AG09319 (cell line): ENCODE results near the gene CTSF.
A peak's percentile ranks its signal among the peaks of the same experiment; 100 is the strongest.
"Not testable (repeated sequence)": the region's sequence is repeated elsewhere in the genome, so short reads cannot be mapped to it uniquely, and the experiment has no call there.

Experiments used
- DNase-seq: peaks from one replicate; pipeline ENCODE4 v3.0.0-alpha.2; 2010; ENCODE audit warnings: low read depth; ENCODE audit errors: extremely low read depth
- CTCF ChIP-seq: IDR thresholded peaks from 2 replicates; pipeline ENCODE4 v1.5.1; 2011; ENCODE audit warnings: low read depth, mild to moderate bottlenecking, inconsistent platforms, low read length, moderate library complexity

The CTSF gene

GRCh38 chr11:66548041-66548440 lies 20.4 kb downstream of the CTSF start:
- no peak for TF ChIP-seq CTCF
- no peak for DNase-seq

GRCh38 chr11:66547662-66548009 lies 20.8 kb downstream of the CTSF start:
- TF ChIP-seq CTCF = no peak
- no peak for DNase-seq

GRCh38 chr11:66546966-66547661 lies 21.3 kb downstream of the CTSF start:
- TF ChIP-seq CTCF = no peak
- DNase-seq = no peak

- DNase-seq = no peak
Measured at GRCh38 chr11:66546368-66546965, 21.9 kb downstream of the CTSF start, which contains the start of gene ACTN3. Gene ACTN3, plus strand, starts transcription at chr11:66546903. Its CDS starts 35 bp downstream, at chr11:66546938.

GRCh38 chr11:66545701-66546367 lies 22.6 kb downstream of the CTSF start, which contains the start of gene ZDHHC24:
Gene ZDHHC24, minus strand, starts transcription at chr11:66546048. Its CDS starts 45 bp downstream, at chr11:66546003.
- peak; percentile 92 for DNase-seq
- no peak; the same call in 1 of the 2 replicates for TF ChIP-seq CTCF

More at GRCh38 chr11:66546368-66546965, 21.9 kb downstream of the CTSF start, which contains the start of gene ACTN3:
- TF ChIP-seq CTCF = no peak

- DNase-seq = not testable (repeated sequence)
Measured at GRCh38 chr11:66544952-66545351, 23.5 kb downstream of the CTSF start.

- no peak for DNase-seq
- peak; percentile 35 for TF ChIP-seq CTCF
Measured at GRCh38 chr11:66543263-66544107, 24.9 kb downstream of the CTSF start.
